Thoracic aorta (tissue), 2 donors: ENCODE measurements around the gene RSAD1. TPM values are rescaled to one million over a fixed set of nuclear protein-coding genes. Genes with fewer than 3 reads are reported as not detected.

ENCODE experiments used
- ATAC-seq: fragments of 150-250 bp; one replicate; pipeline ENCODE4 v1.8.0; 2017; ENCODE audit warnings: low read depth; ENCODE audit not compliant: insufficient number of reproducible peaks, low FRiP score
- DNase-seq: peaks from one replicate; pipeline ENCODE4 v3.0.0-alpha.2; 2020; ENCODE audit warnings: low spot score
- H3K27ac ChIP-seq, 2 donors: fragments of 200-600 bp; sonication (generic); 1 replicate in 1 of 2; 2 replicates in 1 of 2; pipeline ENCODE4 v1.5.1; 2016; ENCODE audit warnings: mild to moderate bottlenecking in 2 of 2, moderate library complexity in 2 of 2
- H3K27me3 ChIP-seq: fragments of 200-600 bp; sonication (generic); replicated peaks from 2 replicates; pipeline ENCODE4 v1.6.0; 2016; ENCODE audit warnings: mild to moderate bottlenecking; ENCODE audit not compliant: insufficient read depth
- H3K36me3 ChIP-seq: fragments of 200-600 bp; sonication (generic); one replicate; pipeline ENCODE4 v1.5.1; 2016
- H3K4me1 ChIP-seq, 2 donors: fragments of 200-600 bp; sonication (generic); 1 replicate in 1 of 2; 2 replicates in 1 of 2; pipeline versions ENCODE4 v1.5.1 to v1.6.0; 2016; ENCODE audit warnings: low read depth in 2 of 2, mild to moderate bottlenecking in 1 of 2; ENCODE audit not compliant: control insufficient read depth in 1 of 2
- H3K4me3 ChIP-seq: fragments of 200-600 bp; sonication (generic); 2 replicates; pipeline ENCODE4 v1.5.1; 2016; ENCODE audit warnings: mild to moderate bottlenecking
- H3K9me3 ChIP-seq: fragments of 200-600 bp; sonication (generic); 2 replicates; pipeline ENCODE4 v1.5.1; 2016
- CTCF ChIP-seq: fragments of 200-600 bp; sonication (generic); IDR thresholded peaks from one replicate; pipeline ENCODE4 v1.5.1; 2019; ENCODE audit warnings: antibody characterized with exemption
- total RNA-seq, 2 donors: library from RNA; depleted of rRNA; stranded (reverse); fragments of >200 nt; gene quantifications; one replicate each; pipeline versions ENCODE4 v1.1.0 to v1.2.3, GENCODE V29; 2016

The RSAD1 gene
- total RNA-seq, 2 donors from 2014 or later = 21.4 to 35.3 TPM

- DNase-seq (no peak), ATAC-seq (no peak)
- Histone ChIP-seq H3K27ac (peak overlapping the region; percentile 48 to 69), H3K36me3 (peaks cover 21% of the 10 kb centered on the region), H3K9me3 (no peaks in the 10 kb centered on the region), H3K4me3 (no peak overlapping the region), H3K27me3 (no peaks in the 10 kb centered on the region), H3K4me1 (peaks cover 14 to 30% of the 10 kb centered on the region in 2 donors)
- TF ChIP-seq CTCF = no peak
Observed at GRCh38 chr17:50482110-50482509, 3.5 kb downstream of the RSAD1 start.

- H3K36me3 ChIP-seq = peaks cover 21% of the 10 kb centered on the region
- H3K27ac ChIP-seq = peak overlapping the region; percentile 80 to 81
- peaks cover 14 to 30% of the 10 kb centered on the region in 2 donors for H3K4me1 ChIP-seq
- H3K4me3 ChIP-seq = no peak overlapping the region
- peak; percentile 89 for TF ChIP-seq CTCF
- H3K27me3 ChIP-seq = no peaks in the 10 kb centered on the region
- ATAC-seq (peak; percentile 69), DNase-seq (peak; percentile 96)
- no peaks in the 10 kb centered on the region for H3K9me3 ChIP-seq
Observed at GRCh38 chr17:50482516-50482915, 3.9 kb downstream of the RSAD1 start.

- no peak for ATAC-seq
- Histone ChIP-seq H3K36me3 (peaks cover 23% of the 10 kb centered on the region), H3K4me3 (no peak overlapping the region)
Observed at GRCh38 chr17:50483266-50483665, 4.6 kb downstream of the RSAD1 start.

GRCh38 chr17:50484386-50485155 is 5.9 kb downstream of the RSAD1 start:
- Histone ChIP-seq H3K4me1 (peaks cover 7 to 20% of the 10 kb centered on the region in 2 donors), H3K27me3 (no peaks in the 10 kb centered on the region), H3K36me3 (peaks cover 23% of the 10 kb centered on the region), H3K27ac (no peak overlapping the region), H3K9me3 (no peaks in the 10 kb centered on the region), H3K4me3 (no peak overlapping the region)
- no peak for TF ChIP-seq CTCF
- DNase-seq (no peak), ATAC-seq (no peak)

More at GRCh38 chr17:50483266-50483665, 4.6 kb downstream of the RSAD1 start:
- H3K27ac ChIP-seq = peak overlapping the region; percentile 80 to 81
- TF ChIP-seq CTCF = no peak
- no peaks in the 10 kb centered on the region for H3K9me3 ChIP-seq
- DNase-seq = no peak
- H3K4me1 ChIP-seq = peaks cover 10 to 24% of the 10 kb centered on the region in 2 donors
- H3K27me3 ChIP-seq = no peaks in the 10 kb centered on the region

- ATAC-seq (no peak), DNase-seq (no peak)
- Histone ChIP-seq H3K4me1 (peaks cover 0 to 9% of the 10 kb centered on the region in 2 donors), H3K27me3 (no peaks in the 10 kb centered on the region), H3K27ac (no peak overlapping the region), H3K4me3 (no peak overlapping the region), H3K9me3 (no peaks in the 10 kb centered on the region), H3K36me3 (peaks cover 23% of the 10 kb centered on the region)
- TF ChIP-seq CTCF = no peak
Observed at GRCh38 chr17:50487213-50488096, 8.8 kb downstream of the RSAD1 start.
